ENCODE results near the gene HNRNPK.
"Not testable (repeated sequence)": the region's sequence is repeated elsewhere in the genome, so short reads cannot be mapped to it uniquely, and the experiment has no call there.

The HNRNPK gene

DNA sequence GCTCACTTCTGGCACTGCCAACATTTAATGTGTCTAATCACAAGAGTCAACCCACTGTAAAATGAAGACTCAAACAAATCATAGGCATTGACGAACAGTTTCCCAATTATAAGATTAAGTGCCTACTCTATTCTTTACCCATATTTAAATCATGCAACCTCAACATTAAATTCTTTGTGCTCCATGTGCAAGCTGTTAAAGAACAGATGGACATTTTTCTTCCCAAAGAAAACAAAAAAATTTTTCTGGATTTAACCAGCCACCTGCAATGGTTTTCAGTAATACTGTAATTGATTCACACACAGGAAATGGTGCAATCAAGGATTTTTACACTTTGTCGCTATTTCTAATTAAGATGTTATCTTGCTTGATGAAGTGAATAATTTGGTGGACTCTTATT lies 3.6 kb downstream of the HNRNPK start:
- no peak for DNase-seq (ENCODE audit: low spot score)

DNA sequence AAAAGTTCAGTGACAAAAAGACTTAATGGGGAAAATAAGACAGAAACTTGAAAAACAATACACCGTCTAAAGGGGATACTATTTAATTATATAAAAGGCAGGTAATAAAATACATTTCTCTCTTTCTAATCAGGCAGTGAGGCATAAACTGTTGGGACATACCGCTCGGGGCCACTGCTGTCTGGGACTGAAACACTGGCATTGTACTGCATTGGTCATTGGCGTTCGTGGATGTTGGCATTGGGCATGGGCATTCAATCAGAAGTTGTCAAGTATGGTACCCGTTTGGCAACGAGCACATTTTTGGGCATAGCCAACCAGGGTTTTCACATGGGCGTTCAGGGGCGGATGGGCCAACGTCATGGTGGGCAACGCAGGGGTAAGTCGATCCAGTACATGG lies 4.7 kb downstream of the HNRNPK start:
- DNase-seq (ENCODE audit: low spot score) = no peak

DNA sequence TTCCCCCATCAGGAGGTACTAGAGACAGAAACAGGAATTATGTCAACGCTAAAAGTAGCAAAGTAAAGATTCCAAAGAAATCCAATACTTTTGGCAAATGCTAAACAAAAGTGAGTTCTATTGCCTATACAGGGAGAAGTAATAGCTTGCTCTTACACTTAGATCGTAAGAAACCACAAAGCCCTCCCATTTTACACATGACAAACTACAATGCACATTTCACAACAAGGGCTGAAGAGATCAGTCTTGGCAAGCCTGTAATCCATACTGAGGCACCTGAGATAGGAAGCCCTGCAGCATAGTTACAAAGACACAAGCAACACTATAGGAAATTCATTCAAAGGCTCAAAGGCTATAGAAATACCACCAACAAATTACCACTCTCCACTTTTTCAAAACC lies 7.7 kb downstream of the HNRNPK start:
- DNase-seq (ENCODE audit: low spot score) = no peak

DNA sequence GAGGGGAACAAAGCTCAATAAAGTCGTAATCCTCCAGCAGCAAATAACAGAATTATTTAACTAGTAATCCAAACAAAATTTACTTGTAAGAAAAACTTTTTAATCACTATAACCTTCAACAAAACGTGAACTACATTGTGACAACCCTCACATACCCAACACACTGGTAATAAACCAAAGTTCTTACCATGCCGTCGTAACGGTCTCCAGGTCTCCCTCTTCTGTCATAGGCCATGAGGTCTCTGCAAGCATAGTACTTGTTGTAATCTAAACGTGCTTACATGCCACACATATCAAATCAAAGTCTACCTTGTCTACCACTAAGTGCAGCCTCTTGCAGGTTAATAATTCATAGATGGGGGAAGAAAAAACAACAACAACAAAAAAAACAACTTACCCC lies 8.5 kb downstream of the HNRNPK start:
- no peak for DNase-seq (ENCODE audit: low spot score)

DNA sequence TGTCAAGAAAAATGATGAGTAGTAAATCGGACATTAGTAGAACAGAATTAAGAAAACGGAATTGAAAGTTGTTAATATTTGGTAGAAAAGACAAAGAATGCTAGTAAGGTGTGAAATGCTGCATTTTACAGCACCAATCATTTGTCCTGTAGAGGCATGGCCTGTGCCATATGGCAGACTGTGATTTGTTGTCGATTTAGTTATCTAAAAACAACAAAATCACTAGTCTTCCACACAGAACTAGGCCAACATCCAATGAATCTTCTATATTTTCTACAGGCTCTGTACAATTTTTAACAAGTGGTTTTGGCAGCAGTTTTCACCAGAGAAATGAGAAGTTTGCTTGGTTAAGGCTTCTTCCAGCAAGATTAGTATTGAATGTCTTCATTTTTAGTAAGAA lies 10.4 kb downstream of the HNRNPK start:
- DNase-seq (ENCODE audit: low spot score) = no peak

DNA sequence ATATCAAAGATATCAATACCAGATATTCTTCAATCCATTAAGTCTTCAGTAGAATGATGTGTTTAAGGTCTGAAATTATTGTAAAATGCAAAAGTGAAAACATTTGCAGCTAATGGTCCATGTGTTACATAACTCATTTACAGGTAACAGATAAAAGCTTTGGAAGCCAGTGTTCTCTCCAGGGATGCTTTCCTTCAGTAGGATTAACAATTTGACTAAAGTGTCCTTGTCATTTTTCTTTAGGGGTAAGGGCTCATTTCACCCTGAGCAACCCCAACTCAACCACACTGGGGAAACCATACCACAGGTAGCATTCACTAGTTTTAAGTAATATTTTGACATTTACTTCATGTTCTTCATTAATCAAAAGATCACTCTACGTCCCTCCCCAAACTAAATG lies 12.9 kb downstream of the HNRNPK start:
- DNase-seq (ENCODE audit: low spot score) = no peak

DNA sequence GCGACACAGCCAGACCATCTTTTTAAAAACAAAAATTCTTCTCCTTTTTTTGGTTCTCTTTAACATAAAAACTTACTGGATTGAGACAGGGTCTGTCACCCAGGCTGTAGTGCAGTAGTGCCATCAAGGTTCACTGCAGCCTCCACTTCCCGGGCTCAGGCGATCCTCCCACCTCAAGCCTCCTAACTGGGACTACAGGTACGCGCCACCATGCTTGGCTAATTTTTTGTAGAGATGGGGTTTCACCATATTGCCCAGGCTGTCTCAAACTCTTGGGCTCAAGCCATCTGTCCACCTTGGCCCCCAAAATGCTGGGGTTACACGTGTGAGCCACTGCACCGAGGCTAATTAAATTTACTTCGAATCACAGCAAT lies 13.8 kb downstream of the HNRNPK start:
- no peak for DNase-seq (ENCODE audit: low spot score)

DNA sequence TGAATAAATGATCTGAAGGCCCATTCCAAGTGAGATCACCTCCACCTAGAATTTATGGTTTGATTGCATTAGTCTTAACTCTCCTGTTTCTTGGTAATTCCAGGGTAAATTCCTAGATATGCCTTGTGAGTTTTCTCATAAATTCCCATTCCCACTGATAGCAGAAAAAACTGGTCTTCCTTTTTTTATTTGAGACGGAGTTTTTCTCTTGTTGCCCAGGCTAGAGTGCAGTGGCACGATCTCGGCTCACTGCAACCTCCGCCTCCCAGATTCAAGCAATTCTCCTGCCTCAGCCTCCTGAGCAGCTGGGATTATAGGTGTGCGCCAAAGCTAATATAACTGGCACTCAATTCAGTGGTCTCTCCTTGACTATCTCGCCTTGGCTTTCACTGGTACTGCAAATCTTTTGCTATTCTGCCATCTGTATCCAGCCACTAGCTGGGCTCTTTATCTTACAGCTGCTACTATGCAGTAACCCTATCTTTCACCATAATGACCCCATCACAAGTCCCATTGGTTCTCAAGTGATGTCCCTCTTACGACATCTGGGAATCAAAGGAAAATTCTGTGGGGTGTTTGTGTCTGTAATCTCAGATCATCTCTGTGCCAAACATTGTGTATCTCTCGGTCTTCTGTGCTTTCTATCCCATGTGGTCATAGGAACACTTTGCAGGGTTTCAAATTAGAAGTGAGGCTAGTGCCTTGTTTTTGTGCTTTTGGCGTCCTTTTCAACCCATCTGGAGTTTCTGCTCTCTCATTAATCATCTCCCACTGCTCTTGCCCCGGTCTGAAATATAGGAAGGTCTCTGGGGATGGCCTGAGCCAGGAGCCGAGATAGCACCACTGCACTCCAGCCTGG lies 14.4 kb downstream of the HNRNPK start:
- no peak for DNase-seq (ENCODE audit: low spot score)

DNA sequence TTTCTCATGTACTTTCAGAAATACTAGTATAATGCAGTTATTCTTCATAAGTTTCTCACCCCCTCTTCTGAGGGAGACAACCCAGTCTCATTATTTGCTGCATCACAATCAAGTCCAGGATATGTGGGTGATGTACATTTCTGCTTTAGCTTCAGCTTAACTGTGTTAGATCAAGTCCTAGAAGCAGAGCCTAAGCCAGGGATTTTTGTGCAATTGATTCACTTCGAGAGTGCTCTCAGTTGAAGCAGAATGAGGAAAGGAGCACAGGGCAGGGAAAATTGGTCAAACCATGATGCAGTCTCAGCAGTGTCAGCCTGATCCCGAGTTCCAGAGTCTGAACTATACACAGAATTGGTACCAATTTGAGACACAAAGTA lies 15.1 kb downstream of the HNRNPK start:
- DNase-seq (ENCODE audit: low spot score) = no peak

DNA sequence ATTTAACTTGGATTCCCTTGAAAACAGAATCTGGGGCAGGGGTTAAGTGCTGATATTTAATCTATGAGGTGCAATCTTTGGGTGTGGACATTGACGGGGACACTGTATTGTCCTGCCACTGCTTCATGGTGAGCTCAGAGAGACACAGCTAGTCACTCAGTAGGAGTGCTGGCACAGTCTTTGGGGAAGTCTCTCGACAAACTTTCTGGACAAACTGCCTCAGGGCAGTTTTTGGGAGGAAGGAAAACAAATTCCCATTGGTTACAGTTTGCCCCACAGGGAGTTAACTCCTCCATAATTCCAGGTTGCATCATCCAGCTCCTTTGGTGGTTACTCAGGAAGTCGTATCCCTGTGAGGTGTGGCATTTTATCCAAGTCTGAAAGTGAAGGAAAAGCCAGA lies 17.9 kb downstream of the HNRNPK start:
- DNase-seq (ENCODE audit: low spot score) = no peak

DNA sequence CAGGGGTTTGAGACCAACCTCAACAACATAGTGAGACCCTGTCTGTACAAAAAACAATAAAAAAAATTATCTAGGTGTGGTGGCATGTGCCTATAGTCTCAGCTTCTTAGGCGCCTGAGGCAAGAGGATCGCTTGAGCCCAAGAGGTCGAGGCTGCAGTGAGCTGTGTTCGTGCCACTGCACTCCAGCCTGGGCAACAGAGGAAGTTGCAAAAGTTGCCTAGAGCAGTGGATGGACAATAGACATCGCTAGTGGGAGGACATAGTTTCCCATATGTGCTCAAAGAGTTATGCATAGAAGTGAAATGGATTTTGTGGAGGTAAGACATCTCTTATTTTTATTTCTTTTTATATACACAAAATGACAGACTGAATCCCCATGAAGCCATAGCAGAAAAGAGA lies 19.0 kb downstream of the HNRNPK start:
- DNase-seq (ENCODE audit: low spot score) = no peak

DNA sequence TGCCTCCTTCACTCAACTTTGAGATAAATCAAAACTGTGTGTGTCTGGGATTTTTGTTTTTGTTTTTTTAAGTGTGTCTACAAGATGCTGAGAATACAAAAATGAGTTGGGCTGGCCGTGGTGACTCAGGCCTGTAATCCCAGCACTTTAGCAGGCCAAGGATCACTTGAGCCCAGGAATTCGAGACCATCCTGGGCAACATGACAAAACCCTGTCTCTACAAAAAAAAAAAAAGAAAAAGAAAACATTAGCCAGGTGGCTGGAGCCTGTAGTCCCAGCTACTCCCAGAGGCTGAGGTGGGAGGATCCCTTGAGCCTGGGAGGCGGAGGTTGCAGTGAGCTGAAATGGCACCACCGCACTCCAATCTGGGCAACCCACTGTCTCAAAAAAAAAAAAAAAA lies 21.0 kb downstream of the HNRNPK start:
- DNase-seq (ENCODE audit: low spot score) = no peak

DNA sequence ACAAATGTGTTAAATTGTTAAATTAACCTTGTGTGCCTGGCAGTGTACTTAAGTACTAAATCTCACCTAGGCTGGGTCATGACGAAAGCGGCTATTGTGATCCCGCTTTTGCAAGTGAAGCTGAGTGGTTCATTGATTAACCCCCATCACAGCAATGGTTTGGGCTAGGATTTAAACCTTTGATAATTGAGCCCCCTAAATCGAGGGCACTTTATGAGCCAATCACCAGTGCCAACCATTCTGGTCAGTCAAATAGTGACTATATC lies 22.8 kb downstream of the HNRNPK start:
- no peak for DNase-seq (ENCODE audit: low spot score)

DNA sequence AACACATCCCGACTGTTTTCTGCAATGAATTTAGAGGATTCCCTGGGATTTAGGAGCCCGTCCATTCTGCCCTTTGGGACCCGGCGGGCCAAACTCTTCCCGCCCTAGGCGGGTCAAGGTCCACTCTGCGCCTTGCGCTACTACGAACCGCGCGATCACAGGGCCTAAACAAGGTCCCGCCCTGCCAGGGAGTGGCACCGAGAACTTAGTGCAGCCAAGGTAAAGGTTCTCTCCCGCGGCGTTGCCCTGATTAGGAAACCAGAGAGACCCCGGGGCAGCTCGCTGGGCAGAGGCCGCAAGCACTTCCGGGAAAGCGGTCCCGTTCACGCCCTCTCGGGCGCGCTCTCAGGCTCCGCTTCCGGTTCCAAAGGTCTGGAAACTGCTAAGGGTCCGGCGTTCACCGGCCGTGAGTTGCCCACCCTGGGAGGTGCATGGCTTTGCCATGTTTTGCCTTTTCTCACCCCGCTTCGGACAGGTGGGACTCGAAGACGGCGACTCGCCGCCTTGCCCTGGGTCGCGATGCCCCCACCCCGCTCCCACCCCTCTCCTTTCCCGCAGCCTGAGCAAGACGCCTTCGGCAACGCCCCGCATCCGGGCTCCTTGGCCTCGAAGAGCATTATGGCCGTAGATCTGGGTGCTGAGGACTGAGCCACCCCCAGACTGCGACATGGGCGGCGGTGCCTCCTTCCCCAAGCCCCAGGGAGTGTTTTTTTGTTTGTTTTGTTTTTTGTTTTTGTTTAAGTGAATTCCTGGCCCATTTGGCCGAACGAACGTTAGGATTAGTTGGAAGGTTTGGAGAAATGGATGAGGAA lies 23.4 kb downstream of the HNRNPK start:
- DNase-seq (ENCODE audit: low spot score) = peak; percentile 79

DNA sequence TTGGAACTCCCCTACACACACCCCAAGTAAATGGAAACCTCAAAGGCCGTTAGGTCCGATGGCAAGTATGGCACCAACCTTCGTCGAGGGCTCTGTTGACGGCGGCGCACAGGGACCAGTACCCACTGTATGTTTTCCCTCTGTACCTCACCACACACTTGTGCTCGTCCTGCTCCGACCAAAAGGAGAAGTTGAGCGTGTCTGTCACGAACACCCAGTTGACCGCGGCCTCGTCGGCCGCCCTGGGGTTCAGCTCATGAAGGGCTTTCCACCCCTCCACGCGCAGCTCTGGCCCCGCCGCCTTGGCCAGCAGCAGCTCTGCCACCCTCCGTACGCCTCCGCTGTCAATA lies 24.0 kb downstream of the HNRNPK start:
- no peak for DNase-seq (ENCODE audit: low spot score)

DNA sequence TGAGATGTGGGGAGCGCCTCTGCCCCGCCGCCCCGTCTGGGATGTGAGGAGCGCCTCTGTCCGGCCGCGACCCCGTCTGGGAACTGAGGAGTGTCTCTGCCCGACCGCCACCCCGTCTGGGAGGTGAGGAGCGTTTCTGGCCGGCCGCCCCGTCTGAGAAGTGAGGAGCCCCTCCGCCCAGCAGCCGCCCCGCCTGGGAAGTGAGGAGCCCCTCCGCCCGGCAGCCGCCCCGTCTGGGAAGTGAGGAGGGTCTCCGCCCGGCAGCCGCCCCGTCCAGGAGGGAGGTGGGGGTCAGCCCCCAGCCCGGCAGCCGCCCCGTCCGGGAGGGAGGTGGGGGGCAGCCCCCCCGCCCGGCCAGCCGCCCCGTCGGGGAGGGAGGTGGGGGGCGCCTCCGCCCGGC lies 31.9 kb downstream of the HNRNPK start:
- not testable (repeated sequence) for DNase-seq (ENCODE audit: low spot score)

DNA sequence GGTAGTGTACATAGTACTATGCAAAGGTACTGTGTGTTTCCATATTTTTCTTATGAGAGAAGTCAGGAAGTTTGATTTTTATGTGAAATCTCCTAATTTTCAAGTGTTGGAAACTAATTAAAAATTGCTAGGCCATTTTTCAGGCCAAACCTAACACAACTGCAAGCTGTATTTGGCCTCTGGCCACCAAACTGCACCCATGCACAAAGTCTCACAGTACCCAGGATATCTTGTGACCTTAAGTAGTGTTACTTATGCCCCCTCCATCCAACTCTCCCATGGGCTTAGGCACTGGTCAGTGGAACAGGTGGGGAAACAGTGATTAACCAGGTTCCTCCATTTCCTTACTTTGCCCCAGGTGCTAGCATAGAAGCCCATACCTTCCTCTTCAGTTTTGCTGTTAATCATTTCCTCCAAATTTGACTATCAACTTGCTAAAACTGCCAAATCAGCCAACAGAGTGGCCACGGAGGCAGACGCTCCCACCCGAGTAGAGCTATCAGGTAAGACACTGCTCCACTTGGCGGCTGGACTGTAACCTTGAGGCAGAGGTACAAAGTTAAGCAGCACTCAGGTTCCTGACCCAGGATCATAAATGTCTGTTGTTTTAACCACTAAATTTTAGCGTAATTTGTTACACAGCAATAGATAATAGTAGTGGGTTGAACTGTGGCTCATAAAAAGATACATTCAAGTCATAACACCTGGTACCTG lies 39.3 kb downstream of the HNRNPK start:
- no peak for DNase-seq (ENCODE audit: low spot score)

DNA sequence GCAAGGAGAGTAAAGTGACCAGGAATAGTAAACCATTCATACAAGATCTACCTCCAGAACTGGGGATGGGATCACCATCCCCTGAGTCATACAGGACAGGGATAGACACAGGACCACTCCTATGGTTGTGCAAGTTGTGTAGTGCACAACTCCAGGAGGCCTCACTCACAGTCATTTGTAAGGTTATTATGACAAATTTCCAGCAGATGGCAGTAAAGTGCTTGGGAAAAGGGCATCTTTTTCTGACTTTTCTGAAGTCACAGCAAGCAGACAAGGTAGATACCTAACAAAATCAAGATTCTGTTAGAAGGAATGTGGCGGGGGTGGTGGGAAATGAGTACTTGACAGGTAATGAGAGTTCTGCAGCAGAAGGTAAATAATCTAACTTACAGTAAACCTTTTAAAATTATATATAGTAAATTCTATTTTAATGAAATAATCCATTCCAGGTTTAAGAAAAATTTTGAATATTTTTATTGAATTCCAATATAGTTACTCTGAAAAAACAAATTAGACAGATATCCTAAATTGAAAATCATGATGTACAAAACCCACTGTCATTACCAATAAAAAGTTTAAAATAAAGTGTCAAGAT lies 42.1 kb downstream of the HNRNPK start:
- DNase-seq (ENCODE audit: low spot score) = peak; percentile 39

DNA sequence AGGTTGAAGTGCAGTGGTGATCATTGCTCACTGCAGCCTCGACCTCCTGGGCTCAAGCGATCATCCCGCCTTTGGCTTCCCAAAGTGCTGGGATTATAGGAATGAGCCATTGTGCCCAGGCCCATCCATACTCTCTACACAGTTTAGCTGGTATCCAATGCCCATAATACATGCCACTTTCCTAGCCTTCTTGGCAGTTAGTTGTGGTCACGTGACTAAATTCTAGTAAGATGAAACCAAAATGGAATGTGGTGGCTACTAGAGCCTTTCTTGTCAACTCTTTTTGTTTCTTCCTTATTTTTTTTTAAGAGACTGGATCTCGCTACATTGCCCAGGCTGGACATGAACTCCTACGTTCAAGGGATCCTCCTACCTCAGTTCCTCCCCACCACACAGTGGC lies 43.5 kb downstream of the HNRNPK start:
- no peak for DNase-seq (ENCODE audit: low spot score)

DNA sequence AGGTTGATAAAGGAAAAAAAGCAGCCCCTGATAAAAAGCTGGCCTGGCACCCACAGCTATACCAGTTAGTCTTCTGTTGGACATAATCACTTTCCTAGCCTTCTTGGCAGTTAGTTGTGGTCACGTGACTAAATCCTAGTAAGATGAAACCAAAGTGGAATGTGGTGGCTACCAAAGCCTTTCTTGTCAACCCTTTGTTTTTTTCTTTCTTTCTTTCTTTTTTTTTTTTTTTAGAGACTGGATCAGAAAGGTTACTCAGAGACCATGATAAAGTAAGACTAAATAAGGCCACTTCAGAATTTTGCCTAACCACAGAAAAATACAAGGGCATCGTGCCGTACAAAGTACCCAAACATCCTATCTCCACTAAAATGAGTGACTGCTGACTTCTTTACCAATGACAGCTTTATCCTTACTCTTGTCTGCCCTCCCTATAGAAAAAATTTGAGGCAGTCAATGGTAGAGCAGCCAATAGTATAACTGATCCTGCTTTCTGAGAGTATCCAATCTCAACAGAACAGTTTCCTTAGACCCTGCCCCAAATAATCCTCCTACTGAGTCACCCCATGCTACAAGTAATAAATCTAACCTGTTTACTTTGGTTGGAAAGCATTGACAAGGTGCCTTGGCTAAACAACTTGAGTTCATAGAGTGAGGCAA lies 44.6 kb downstream of the HNRNPK start:
- DNase-seq (ENCODE audit: low spot score) = no peak

DNA sequence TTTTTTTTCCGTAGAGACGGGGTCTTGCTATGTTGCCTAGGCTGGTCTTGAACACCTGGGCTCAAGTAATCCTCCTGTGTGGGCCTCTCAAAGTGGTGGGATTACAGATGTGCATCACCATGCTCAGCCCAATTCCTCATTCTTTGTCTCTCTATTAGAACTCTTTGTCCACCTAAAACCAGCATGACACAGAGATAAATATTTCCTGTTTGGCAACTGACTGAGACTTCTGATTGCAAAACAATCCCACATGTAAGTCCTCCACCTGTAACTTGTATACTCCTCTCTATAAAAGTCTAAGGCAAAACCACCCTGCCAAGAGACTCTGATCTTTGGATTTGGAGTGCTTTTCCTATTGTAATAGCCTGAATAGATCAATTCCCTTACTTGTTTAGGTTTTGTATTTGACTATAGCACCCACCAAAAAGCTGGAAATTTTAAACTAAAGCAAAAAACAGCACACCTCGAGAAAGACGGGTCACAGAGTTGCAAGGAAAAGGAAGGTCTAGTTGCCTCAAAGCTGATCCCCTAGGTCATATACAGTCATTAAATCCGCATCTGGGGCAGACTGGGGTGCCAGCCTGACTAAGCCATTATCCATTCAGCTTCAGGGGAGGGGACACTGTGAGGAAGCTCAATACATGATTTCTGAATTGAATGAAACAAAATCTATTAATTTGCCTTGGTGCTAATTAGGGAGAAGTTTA lies 45.3 kb downstream of the HNRNPK start:
- no peak for DNase-seq (ENCODE audit: low spot score)

DNA sequence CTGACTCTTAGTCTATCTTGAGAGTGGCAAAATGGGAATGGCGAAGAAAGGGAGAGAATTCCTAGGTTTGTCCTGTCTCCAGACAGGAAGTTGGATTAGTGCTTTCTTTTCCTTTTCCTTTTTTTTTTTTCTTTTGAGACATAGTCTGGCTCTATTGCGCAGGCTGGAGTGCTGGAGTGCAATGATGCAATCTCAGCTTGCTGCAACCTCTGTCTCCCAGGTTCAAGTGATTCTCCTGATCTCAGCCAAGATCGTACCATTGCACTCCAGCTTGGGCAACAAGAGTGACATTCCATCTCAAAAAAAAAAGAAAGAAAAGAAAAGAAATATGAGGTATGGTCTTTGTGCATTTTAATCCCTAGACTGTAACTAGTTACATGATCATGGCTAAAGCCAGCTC lies 46.2 kb downstream of the HNRNPK start:
- DNase-seq (ENCODE audit: low spot score) = no peak
